HCT116 (cell line): ENCODE data around the gene RALGPS1. TPM values are rescaled to one million over a fixed set of nuclear protein-coding genes. Genes with fewer than 3 reads are reported as not detected.

ENCODE experiments used
- ATAC-seq: fragments of 200-7000 bp; cut with Tn5 transposase; 2 replicates; pipeline ENCODE4 v1.9.1; 2020; ENCODE audit warnings: mild to moderate bottlenecking, moderate library complexity
- BruUV-seq: library from RNA; stranded (reverse); fragments of 400-500 nt; replicated peaks from 2 replicates; lab custom pipeline; 2021; lab: Mats Ljungman, UMichigan
- CTCF ChIA-PET: fragments of 300-600 bp; sonication (Branson Sonifier 250); formaldehyde crosslinking; loops from one replicate; lab custom pipeline; 2021; ENCODE audit warnings: antibody characterized with exemption; lab: Charles Lee
- POLR2A ChIA-PET: fragments of 300-600, 350-600 bp; sonication (Branson Sonifier 250); formaldehyde crosslinking; loops from one replicate; lab custom pipeline; 2021; ENCODE audit warnings: antibody characterized with exemption; lab: Charles Lee
- RAD21 ChIA-PET, 2 experiments: fragments of 300-600 bp; sonication (Branson Sonifier 250); formaldehyde crosslinking; loops; one replicate each; lab custom pipeline; 2023; ENCODE audit warnings: low total read pairs in 2 of 2; ENCODE audit not compliant: uncharacterized antibody in 2 of 2, unreplicated experiment in 2 of 2, low non-redundant PET in 1 of 2; lab: Charles Lee
- DNase-seq: peaks from one replicate; pipeline ENCODE4 v3.0.0-alpha.2; 2010; ENCODE audit warnings: low read depth, low spot score
- H2AFZ ChIP-seq: fragments of 200-600 bp; shearing (Covaris generic), sonication (generic); 2 replicates; pipeline ENCODE4 v1.6.1; 2017; ENCODE audit warnings: low read depth, mixed run types, mixed read lengths, antibody characterized with exemption, low read length; ENCODE audit not compliant: poor library complexity, severe bottlenecking
- H3K27ac ChIP-seq: 2 replicates; pipeline ENCODE4 v1.5.1; 2012; ENCODE audit warnings: low read depth, low read length
- H3K27me3 ChIP-seq: fragments of 200-600 bp; sonication (generic); 2 replicates; pipeline ENCODE4 v1.6.1; 2016; ENCODE audit warnings: mixed run types, low read length, mixed read lengths; ENCODE audit not compliant: insufficient read depth
- H3K36me3 ChIP-seq, 2 experiments: fragments of 200-500 bp in 1 of 2; fragments of 200-600 bp in 1 of 2; sonication (Bioruptor generic) in 1 of 2; sonication (generic) in 1 of 2; 2 replicates each; pipeline versions ENCODE4 v1.5.1 to v1.6.1; 2014 to 2016; ENCODE audit warnings: low read length in 2 of 2, inconsistent platforms in 1 of 2, mixed read lengths in 1 of 2, mixed run types in 1 of 2; ENCODE audit not compliant: insufficient read depth in 2 of 2, control insufficient read depth in 1 of 2
- H3K4me1 ChIP-seq, 2 experiments: fragments of 200-600 bp in 1 of 2; sonication (generic) in 1 of 2; 2 replicates each; pipeline versions ENCODE4 v1.5.1 to v1.6.1; 2012 to 2017; ENCODE audit warnings: low read length in 2 of 2, inconsistent platforms in 1 of 2, mild to moderate bottlenecking in 1 of 2, mixed read lengths in 1 of 2, mixed run types in 1 of 2, moderate library complexity in 1 of 2; ENCODE audit not compliant: insufficient read depth in 2 of 2, control insufficient read depth in 1 of 2
- H3K4me2 ChIP-seq: fragments of 200-600 bp; sonication (generic); 2 replicates; pipeline ENCODE4 v1.6.1; 2017; ENCODE audit warnings: mixed run types, low read length, mixed read lengths
- H3K4me3 ChIP-seq, 2 experiments: fragments of 200-600 bp in 1 of 2; sonication (generic) in 1 of 2; replicated peaks in 1 of 2; 2 replicates each; pipeline ENCODE4 v1.5.1; 2011 to 2016; ENCODE audit warnings: low read length in 2 of 2, control low read depth in 1 of 2, low read depth in 1 of 2, mild to moderate bottlenecking in 1 of 2, mixed read lengths in 1 of 2, mixed run types in 1 of 2
- H3K79me2 ChIP-seq: fragments of 200-600 bp; sonication (generic); 2 replicates; pipeline ENCODE4 v1.6.1; 2017; ENCODE audit warnings: mild to moderate bottlenecking, mixed run types, low read length, moderate library complexity, mixed read lengths; ENCODE audit not compliant: insufficient read depth
- H3K9ac ChIP-seq: fragments of 200-600 bp; sonication (generic); 2 replicates; pipeline ENCODE4 v1.6.1; 2016; ENCODE audit warnings: low read length, mixed read lengths
- H3K9me2 ChIP-seq: fragments of 200-600 bp; sonication (generic), shearing (Covaris generic); 2 replicates; pipeline ENCODE4 v1.6.1; 2017; ENCODE audit warnings: mixed run types, mild to moderate bottlenecking, moderate library complexity; ENCODE audit not compliant: insufficient read depth
- H3K9me3 ChIP-seq, 2 experiments: fragments of 200-500 bp in 1 of 2; fragments of 200-600 bp in 1 of 2; sonication (Bioruptor generic) in 1 of 2; sonication (generic) in 1 of 2; 2 replicates each; pipeline ENCODE4 v1.6.1; 2014 to 2017; ENCODE audit warnings: low read length in 2 of 2, mixed read lengths in 2 of 2, inconsistent platforms in 1 of 2, low read depth in 1 of 2, mild to moderate bottlenecking in 1 of 2, mixed run types in 1 of 2, moderate library complexity in 1 of 2; ENCODE audit not compliant: control insufficient read depth in 1 of 2, insufficient read depth in 1 of 2
- H4K20me1 ChIP-seq: fragments of 200-600 bp; sonication (generic), shearing (Covaris generic); 2 replicates; pipeline ENCODE4 v1.6.1; 2017; ENCODE audit warnings: mixed run types, mild to moderate bottlenecking, moderate library complexity; ENCODE audit not compliant: insufficient read depth
- EGR1 ChIP-seq: IDR thresholded peaks from 2 replicates; pipeline ENCODE4 v1.6.1; 2012; ENCODE audit warnings: low read depth
- ELF1 ChIP-seq: IDR thresholded peaks from 2 replicates; pipeline ENCODE4 v1.6.1; 2012; ENCODE audit warnings: low read depth, borderline replicate concordance
- EZH2 ChIP-seq: fragments of 200-600 bp; sonication (generic); IDR thresholded peaks from 2 replicates; pipeline ENCODE4 v1.6.1; 2017; ENCODE audit warnings: antibody characterized with exemption, mixed run types
- EZH2phosphoT487 ChIP-seq: fragments of 200-600 bp; IDR thresholded peaks from 2 replicates; pipeline ENCODE4 v1.6.1; 2018; ENCODE audit warnings: antibody characterized with exemption, borderline replicate concordance
- FOSL1 ChIP-seq: IDR thresholded peaks from 2 replicates; pipeline ENCODE4 v1.6.1; 2012; ENCODE audit warnings: low read depth
- POLR2AphosphoS5 ChIP-seq: IDR thresholded peaks from 2 replicates; pipeline ENCODE4 v1.6.1; 2011; ENCODE audit warnings: mild to moderate bottlenecking, low read depth, low read length, moderate library complexity
- RAD21 ChIP-seq: IDR thresholded peaks from 2 replicates; pipeline ENCODE4 v1.6.1; 2012; ENCODE audit warnings: low read depth, mild to moderate bottlenecking
- SIN3A ChIP-seq: IDR thresholded peaks from 2 replicates; pipeline ENCODE4 v1.6.1; 2012; ENCODE audit warnings: low read depth
- SP1 ChIP-seq: IDR thresholded peaks from 2 replicates; pipeline ENCODE4 v1.6.1; 2012; ENCODE audit warnings: low read depth
- SRF ChIP-seq: IDR thresholded peaks from 2 replicates; pipeline ENCODE4 v1.6.1; 2012; ENCODE audit warnings: low read depth
- TCF7L2 ChIP-seq: IDR thresholded peaks from 2 replicates; pipeline ENCODE4 v1.7.0; 2011; ENCODE audit warnings: borderline replicate concordance, inconsistent platforms; ENCODE audit not compliant: insufficient read depth, insufficient read length; ENCODE audit errors: extremely low read depth
- ZBTB33 ChIP-seq: IDR thresholded peaks from 2 replicates; pipeline ENCODE4 v1.6.1; 2011; ENCODE audit warnings: mild to moderate bottlenecking, low read length, moderate library complexity; ENCODE audit not compliant: insufficient replicate concordance; ENCODE audit errors: extremely low read depth
- ZFX ChIP-seq: fragments of 450-650 bp; IDR thresholded peaks from 2 replicates; pipeline ENCODE4 v1.6.1; 2017
- ZNF274 ChIP-seq: fragments of 200-500 bp; sonication (Bioruptor generic); IDR thresholded peaks from 2 replicates; pipeline ENCODE4 v1.6.1; 2014; ENCODE audit warnings: mild to moderate bottlenecking, low read depth, low read length, inconsistent platforms
- intact Hi-C: fragments of 100-400 bp; cut with micrococcal nuclease; formaldehyde crosslinking; loops from 2 replicates; pipeline ENCODE4 v1.10.0; 2022
- total RNA-seq: library from RNA; stranded (reverse); gene quantifications from one replicate; pipeline ENCODE4 v1.2.1, GENCODE V29; 2021; ENCODE audit not compliant: unreplicated experiment
- TF ChIP-seq, protein P1 (sequence below): IDR thresholded peaks from 2 replicates; pipeline ENCODE4 v1.6.1; 2012
- TF ChIP-seq, protein P2 (sequence below), 3 experiments: fragments of 200-600 bp in 1 of 3; sonication (generic) in 1 of 3; IDR thresholded peaks in 2 of 3; conservative IDR thresholded peaks in 1 of 3; 2 replicates each; pipeline ENCODE4 v1.5.1; 2012 to 2017; ENCODE audit warnings: low read depth in 2 of 3, low read length in 2 of 3, antibody characterized with exemption in 1 of 3, borderline replicate concordance in 1 of 3, control low read depth in 1 of 3, mild to moderate bottlenecking in 1 of 3, mixed read lengths in 1 of 3, mixed run types in 1 of 3, moderate library complexity in 1 of 3; ENCODE audit not compliant: insufficient read depth in 1 of 3
- TF ChIP-seq, protein P3 (sequence below): IDR thresholded peaks from 2 replicates; pipeline ENCODE4 v1.6.1; 2012

Gene RALGPS1
- total RNA-seq, 1 experiment from 2014 or later, result 7.6 TPM

DNA sequence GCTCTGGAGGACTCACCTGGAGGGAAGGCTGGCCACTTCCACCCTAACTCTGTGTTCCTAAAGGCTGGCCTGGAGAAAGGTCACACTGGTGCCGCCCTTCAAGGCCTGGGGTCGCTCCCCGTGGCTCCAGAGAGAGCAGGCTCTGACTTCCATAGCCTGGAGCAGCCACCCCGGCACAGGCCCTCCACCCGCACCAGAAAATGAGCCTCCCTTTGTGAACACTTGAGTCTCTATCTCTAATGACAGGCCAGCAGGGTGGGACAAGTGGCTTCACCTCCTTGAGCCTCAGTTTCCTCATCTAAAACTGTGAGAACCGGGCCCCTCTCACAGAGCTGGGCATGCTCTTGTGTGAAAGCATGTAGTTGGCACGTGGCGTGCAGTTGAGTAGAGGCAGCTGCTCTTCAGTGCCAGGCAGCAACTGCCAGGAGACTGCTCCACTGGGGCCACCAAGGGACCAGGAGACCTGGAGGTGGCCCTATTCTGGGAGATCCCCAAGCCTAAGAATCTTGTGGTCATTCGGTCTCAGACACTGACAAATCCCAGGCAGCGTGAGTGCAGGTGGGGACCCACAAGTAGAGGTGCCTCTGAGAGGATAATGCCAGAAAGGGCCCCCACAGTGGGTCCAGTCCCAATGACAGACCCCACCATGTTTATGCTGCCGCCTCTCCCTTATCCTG is 293.3 kb downstream of the RALGPS1 start:
- H3K27ac ChIP-seq, result no peak overlapping the region
- CTCF ChIA-PET, result no interaction called here
- no peak overlapping the region for H3K4me3 ChIP-seq
- no peaks in the 10 kb centered on the region for H3K27me3 ChIP-seq
- H3K9me3 ChIP-seq, result no peaks in the 10 kb centered on the region
- no peaks in the 10 kb centered on the region for H3K79me2 ChIP-seq
- no peaks in the 10 kb centered on the region for H4K20me1 ChIP-seq
- no peak overlapping the region for H3K4me2 ChIP-seq
- H2AFZ ChIP-seq, result no peak overlapping the region
- POLR2A ChIA-PET, result no interaction called here
- DNase-seq (no peak), ATAC-seq (no peak)
- H3K36me3 ChIP-seq, result no peaks in the 10 kb centered on the region
- TF ChIP-seq ZFX (no peak), SIN3A (no peak), EGR1 (no peak), ZNF274 (no peak), ZBTB33 (no peak), EZH2phosphoT487 (no peak), ELF1 (no peak), RAD21 (no peak), FOSL1 (no peak), TCF7L2 (no peak), POLR2AphosphoS5 (no peak), EZH2 (no peak), SRF (no peak), SP1 (no peak)
- TF ChIP-seq, protein P1, sequence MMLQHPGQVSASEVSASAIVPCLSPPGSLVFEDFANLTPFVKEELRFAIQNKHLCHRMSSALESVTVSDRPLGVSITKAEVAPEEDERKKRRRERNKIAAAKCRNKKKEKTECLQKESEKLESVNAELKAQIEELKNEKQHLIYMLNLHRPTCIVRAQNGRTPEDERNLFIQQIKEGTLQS, result no peak
- TF ChIP-seq, protein P2, sequence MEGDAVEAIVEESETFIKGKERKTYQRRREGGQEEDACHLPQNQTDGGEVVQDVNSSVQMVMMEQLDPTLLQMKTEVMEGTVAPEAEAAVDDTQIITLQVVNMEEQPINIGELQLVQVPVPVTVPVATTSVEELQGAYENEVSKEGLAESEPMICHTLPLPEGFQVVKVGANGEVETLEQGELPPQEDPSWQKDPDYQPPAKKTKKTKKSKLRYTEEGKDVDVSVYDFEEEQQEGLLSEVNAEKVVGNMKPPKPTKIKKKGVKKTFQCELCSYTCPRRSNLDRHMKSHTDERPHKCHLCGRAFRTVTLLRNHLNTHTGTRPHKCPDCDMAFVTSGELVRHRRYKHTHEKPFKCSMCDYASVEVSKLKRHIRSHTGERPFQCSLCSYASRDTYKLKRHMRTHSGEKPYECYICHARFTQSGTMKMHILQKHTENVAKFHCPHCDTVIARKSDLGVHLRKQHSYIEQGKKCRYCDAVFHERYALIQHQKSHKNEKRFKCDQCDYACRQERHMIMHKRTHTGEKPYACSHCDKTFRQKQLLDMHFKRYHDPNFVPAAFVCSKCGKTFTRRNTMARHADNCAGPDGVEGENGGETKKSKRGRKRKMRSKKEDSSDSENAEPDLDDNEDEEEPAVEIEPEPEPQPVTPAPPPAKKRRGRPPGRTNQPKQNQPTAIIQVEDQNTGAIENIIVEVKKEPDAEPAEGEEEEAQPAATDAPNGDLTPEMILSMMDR (IDR thresholded peaks at IDR 0.05 in 2 of 3, conservative IDR thresholded peaks at IDR 0.05 in 1 of 3; ENCODE audit: borderline replicate concordance in 1 of 3, insufficient read depth in 1 of 3, low read depth in 2 of 3, low read length in 2 of 3), result no peak
- TF ChIP-seq, protein P3, sequence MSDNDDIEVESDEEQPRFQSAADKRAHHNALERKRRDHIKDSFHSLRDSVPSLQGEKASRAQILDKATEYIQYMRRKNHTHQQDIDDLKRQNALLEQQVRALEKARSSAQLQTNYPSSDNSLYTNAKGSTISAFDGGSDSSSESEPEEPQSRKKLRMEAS, result no peak
- BruUV-seq, result no TSS peak
- RAD21 ChIA-PET, result no interaction called here
- intact Hi-C loops, result no loop called here
- no peak overlapping the region for H3K9ac ChIP-seq
- peaks cover 8 to 22% of the 10 kb centered on the region in 2 experiments for H3K4me1 ChIP-seq
- H3K9me2 ChIP-seq, result no peaks in the 10 kb centered on the region
